Heart left ventricle (tissue), 16 donors: ENCODE results near the gene CFAP100. TPM values are rescaled to one million over a fixed set of nuclear protein-coding genes. Genes with fewer than 3 reads are reported as not detected.

Source experiments
- ATAC-seq, 4 donors: fragments of 200-7000 bp; cut with Tn5 transposase; one replicate each; pipeline ENCODE4 v1.9.1; 2020 to 2022; ENCODE audit warnings: moderate library complexity in 4 of 4, mild to moderate bottlenecking in 3 of 4, moderate number of reproducible peaks in 1 of 4
- DNase-seq, 5 donors: peaks; one replicate each; pipeline ENCODE4 v3.0.0-alpha.2; 2020
- H3K27ac ChIP-seq, 12 donors: fragments of 200-600 bp; sonication (generic) in 4 of 12; one replicate each; pipeline versions ENCODE4 v1.5.0 to v1.8.0; 2016 to 2022; ENCODE audit warnings: mild to moderate bottlenecking in 2 of 12
- H3K27me3 ChIP-seq, 9 donors: fragments of 200-600 bp; sonication (generic) in 2 of 9; one replicate each; pipeline versions ENCODE4 v1.5.1 to v1.8.0; 2016 to 2022; ENCODE audit warnings: mild to moderate bottlenecking in 3 of 9
- H3K36me3 ChIP-seq, 9 donors: fragments of 200-600 bp; sonication (generic) in 2 of 9; one replicate each; pipeline versions ENCODE4 v1.5.0 to v1.8.0; 2018 to 2022; ENCODE audit warnings: mild to moderate bottlenecking in 2 of 9
- H3K4me1 ChIP-seq, 12 donors: fragments of 200-600 bp; sonication (generic) in 4 of 12; one replicate each; pipeline versions ENCODE4 v1.5.0 to v1.8.0; 2016 to 2022; ENCODE audit warnings: mild to moderate bottlenecking in 3 of 12
- H3K4me3 ChIP-seq, 12 donors: fragments of 200-600 bp; sonication (generic) in 4 of 12; one replicate each; pipeline versions ENCODE4 v1.5.0 to v1.8.0; 2017 to 2022; ENCODE audit warnings: mild to moderate bottlenecking in 9 of 12, moderate library complexity in 4 of 12
- H3K9me3 ChIP-seq, 12 donors: fragments of 200-600 bp; sonication (generic) in 4 of 12; one replicate each; pipeline versions ENCODE4 v1.5.0 to v1.8.0; 2016 to 2022; ENCODE audit warnings: mild to moderate bottlenecking in 1 of 12
- POLR2A ChIP-seq, 2 donors: fragments of 450-650 bp; IDR thresholded peaks; one replicate each; pipeline ENCODE4 v1.6.1; 2017; ENCODE audit warnings: antibody characterized with exemption in 2 of 2, mild to moderate bottlenecking in 2 of 2, moderate library complexity in 2 of 2
- WGBS, 4 donors: extraction: QIAGEN DNeasy Blood & Tissue Kit in 2 of 4; methylation state at CpG; one replicate each; pipeline versions ENCODE4 v1.1.5 to v1.1.7; 2013 to 2018; 5-methylcytosine and 5-hydroxymethylcytosine counted together
- intact Hi-C, 10 donors: fragments of 100-400 bp; cut with DNase I; formaldehyde crosslinking; loops; one replicate each; pipeline versions ENCODE4 v1.11.1 to v1.14.2; 2022
- polyA plus RNA-seq, 2 donors: library from polyadenylated mRNA; stranded (reverse); fragments of 200-250 nt; gene quantifications; one replicate each; pipeline ENCODE4 v1.2.3, GENCODE V29; 2013
- total RNA-seq, 9 donors: library from RNA; depleted of rRNA in 2 of 9; stranded (reverse); fragments of >200 nt in 2 of 9; fragmentation: NEBNext Ultra II Directional in 3 of 9; extraction: Animal tissue kit (Norgen Biotek cat#: 25700) in 3 of 9; gene quantifications; one replicate each; pipeline versions ENCODE4 v1.1.0 to v1.2.4, GENCODE V29; 2016 to 2023
- TF ChIP-seq, protein P1 (sequence below), 12 donors: fragments of 200-600 bp; sonication (generic) in 4 of 12; IDR thresholded peaks; one replicate each; pipeline versions ENCODE4 v1.5.0 to v1.8.0; 2018 to 2022; ENCODE audit warnings: antibody characterized with exemption in 12 of 12, mild to moderate bottlenecking in 5 of 12
- donor health status: ischemic (EF 13 %, LVEDD 7.1; RV severe dilation, severe dysfunction).
- donor health status: healthy with polysubstance abuse.
- donor health status: DM: no; HTN: yes; CAD: no.
- donor health status: DM: no; HTN: no; CAD: no.
- donor health status: ischemic (EF 25% LVEDD 6.9; RV normal size, moderate dysfunction).
- donor health status: ischemic (EF 25% LVEDD 5.7; RV mildly dilated, moderate dysfunction).
- donor health status: healthy.
- donor health status: DM: yes; HTN: yes; CAD: no.
- donor health status: ischemic (EF 35%, LVEDD 5.7; RV mildly dilated, moderate dysfunction).
- donor health status: nonischemic (EF 11% LVEDD 7.7; RV severe dilation, severe dysfunction).
- donor health status: DM: yes; HTN: yes; CAD: no.
- donor health status: PGD.
- donor health status: ischemic (EF 29% LVEDD 5.4; RV normal size, mild dysfunction).
- donor health status: nonischemic (EF 23%, LVEDD 6.1; RV moderate dilation, normal function).

Gene CFAP100
- total and polyA plus RNA-seq, 11 donors, result not detected

DNA sequence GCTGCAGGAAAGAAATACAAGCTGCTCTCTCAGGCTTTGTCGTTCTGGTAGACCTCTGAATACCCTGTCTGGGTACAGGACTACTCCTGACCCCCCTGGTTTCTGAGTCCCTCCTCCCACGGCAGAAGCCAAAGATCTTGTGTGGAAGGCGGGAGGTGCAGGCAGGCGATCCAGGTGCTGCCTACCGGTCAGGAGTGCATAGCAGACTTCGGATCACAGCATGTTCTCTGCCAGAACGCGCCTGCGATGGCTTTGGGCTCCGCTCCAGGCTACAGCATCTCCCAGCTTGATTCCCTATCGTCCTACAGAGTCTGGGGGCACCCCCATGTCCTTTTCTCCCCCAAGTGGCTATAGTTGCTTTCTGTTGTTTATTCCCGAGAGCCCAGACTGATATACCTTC is 2.5 kb upstream of the CFAP100 start:
- Histone ChIP-seq H3K27ac (no peak overlapping the region), H3K36me3 (no peaks in the 10 kb centered on the region), H3K9me3 (no peaks in the 10 kb centered on the region), H3K4me3 (no peak overlapping the region), H3K4me1 (peaks cover 0 to 19% (median 7%) of the 10 kb centered on the region in 12 donors), H3K27me3 (peaks cover 0 to 26% (median 0%) of the 10 kb centered on the region in 9 donors)
- ATAC-seq (no peak), DNase-seq (peak in 1 of 5 donors; percentile 5)
- no peak for TF ChIP-seq POLR2A (IDR thresholded peaks at IDR 0.05)
- TF ChIP-seq, protein P1, sequence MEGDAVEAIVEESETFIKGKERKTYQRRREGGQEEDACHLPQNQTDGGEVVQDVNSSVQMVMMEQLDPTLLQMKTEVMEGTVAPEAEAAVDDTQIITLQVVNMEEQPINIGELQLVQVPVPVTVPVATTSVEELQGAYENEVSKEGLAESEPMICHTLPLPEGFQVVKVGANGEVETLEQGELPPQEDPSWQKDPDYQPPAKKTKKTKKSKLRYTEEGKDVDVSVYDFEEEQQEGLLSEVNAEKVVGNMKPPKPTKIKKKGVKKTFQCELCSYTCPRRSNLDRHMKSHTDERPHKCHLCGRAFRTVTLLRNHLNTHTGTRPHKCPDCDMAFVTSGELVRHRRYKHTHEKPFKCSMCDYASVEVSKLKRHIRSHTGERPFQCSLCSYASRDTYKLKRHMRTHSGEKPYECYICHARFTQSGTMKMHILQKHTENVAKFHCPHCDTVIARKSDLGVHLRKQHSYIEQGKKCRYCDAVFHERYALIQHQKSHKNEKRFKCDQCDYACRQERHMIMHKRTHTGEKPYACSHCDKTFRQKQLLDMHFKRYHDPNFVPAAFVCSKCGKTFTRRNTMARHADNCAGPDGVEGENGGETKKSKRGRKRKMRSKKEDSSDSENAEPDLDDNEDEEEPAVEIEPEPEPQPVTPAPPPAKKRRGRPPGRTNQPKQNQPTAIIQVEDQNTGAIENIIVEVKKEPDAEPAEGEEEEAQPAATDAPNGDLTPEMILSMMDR (IDR thresholded peaks at IDR 0.05), result no peak
- intact Hi-C loops, result loop anchor here in 2 of 10 donors (5.0 to 10.0 kb wide), 3 partner anchors 73 to 260 kb away; no protein-coding TSS in a partner anchor
- 75 to 84% (median 81%) methylated on average over 12 of the region's 12 CpGs for WGBS, 4 donors

DNA sequence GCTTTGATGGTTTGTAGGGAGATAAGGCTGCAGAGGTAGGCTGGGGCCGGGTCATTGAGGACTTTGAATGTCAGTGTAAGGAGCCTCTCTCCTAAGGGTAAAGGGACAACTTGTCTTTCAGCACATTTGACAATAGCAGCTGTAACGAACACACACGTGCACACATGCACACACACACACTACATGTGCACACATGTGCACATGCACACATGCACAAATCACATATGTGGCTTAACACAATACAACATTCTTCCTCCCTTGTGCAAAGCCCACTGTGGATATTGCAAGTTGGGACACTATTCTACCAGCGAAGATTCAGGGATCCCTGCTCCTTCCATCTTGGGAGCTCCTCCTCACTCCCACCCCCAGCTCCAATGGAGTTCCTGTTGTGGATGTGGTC is 1.1 kb upstream of the CFAP100 start:
- TF ChIP-seq, protein P1 (IDR thresholded peaks at IDR 0.05), result no peak
- TF ChIP-seq POLR2A (IDR thresholded peaks at IDR 0.05), result no peak
- H3K4me3 ChIP-seq, result no peak overlapping the region
- no peak for ATAC-seq
- peaks cover 0 to 18% (median 6%) of the 10 kb centered on the region in 12 donors for H3K4me1 ChIP-seq
- no peaks in the 10 kb centered on the region for H3K36me3 ChIP-seq
- peaks cover 0 to 26% (median 0%) of the 10 kb centered on the region in 9 donors for H3K27me3 ChIP-seq
- intact Hi-C loops, result loop anchor here in 2 of 10 donors (5.0 to 10.0 kb wide), 3 partner anchors 71 to 261 kb away; no protein-coding TSS in a partner anchor
- H3K27ac ChIP-seq, result no peak overlapping the region
- no peaks in the 10 kb centered on the region for H3K9me3 ChIP-seq
- no peak for DNase-seq
- WGBS, 4 donors, result 85 to 92% (median 89%) methylated on average over 4 of the region's 4 CpGs

DNA sequence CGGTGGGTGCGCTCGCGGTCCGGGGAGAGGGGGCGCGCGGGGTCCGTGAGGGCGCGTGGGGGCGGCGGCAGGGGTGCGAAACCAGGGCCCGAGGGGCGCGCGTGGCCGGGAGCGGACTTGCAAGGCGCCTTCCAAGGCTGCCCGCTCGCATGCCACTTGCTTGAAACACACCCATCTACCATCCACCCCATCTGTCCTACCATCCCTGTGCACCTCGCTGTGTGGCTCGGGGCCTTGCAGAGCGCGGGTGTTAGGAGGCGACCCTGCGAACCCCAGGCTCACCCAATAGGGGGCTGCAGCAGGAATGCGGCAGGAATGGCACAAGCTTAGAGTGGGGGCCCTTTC is 240 bp downstream of the CFAP100 start:
- intact Hi-C loops, result loop anchor here in 2 of 10 donors (5.0 to 10.0 kb wide), 3 partner anchors 70 to 263 kb away; no protein-coding TSS in a partner anchor
- Histone ChIP-seq H3K36me3 (no peaks in the 10 kb centered on the region), H3K4me1 (peaks cover 0 to 9% (median 2%) of the 10 kb centered on the region in 12 donors), H3K27ac (no peak overlapping the region), H3K4me3 (peak overlapping the region in 11 of 12 donors; percentile 13 to 50 (median 30)), H3K9me3 (no peaks in the 10 kb centered on the region), H3K27me3 (peaks cover 0 to 26% (median 0%) of the 10 kb centered on the region in 9 donors)
- TF ChIP-seq, protein P1 (IDR thresholded peaks at IDR 0.05), result no peak
- no peak for TF ChIP-seq POLR2A (IDR thresholded peaks at IDR 0.05)
- ATAC-seq (peak in 1 of 4 donors; percentile 7), DNase-seq (no peak)
- 12 to 31% (median 20%) methylated on average over 14 to 30 of the region's 30 CpGs for WGBS, 4 donors

DNA sequence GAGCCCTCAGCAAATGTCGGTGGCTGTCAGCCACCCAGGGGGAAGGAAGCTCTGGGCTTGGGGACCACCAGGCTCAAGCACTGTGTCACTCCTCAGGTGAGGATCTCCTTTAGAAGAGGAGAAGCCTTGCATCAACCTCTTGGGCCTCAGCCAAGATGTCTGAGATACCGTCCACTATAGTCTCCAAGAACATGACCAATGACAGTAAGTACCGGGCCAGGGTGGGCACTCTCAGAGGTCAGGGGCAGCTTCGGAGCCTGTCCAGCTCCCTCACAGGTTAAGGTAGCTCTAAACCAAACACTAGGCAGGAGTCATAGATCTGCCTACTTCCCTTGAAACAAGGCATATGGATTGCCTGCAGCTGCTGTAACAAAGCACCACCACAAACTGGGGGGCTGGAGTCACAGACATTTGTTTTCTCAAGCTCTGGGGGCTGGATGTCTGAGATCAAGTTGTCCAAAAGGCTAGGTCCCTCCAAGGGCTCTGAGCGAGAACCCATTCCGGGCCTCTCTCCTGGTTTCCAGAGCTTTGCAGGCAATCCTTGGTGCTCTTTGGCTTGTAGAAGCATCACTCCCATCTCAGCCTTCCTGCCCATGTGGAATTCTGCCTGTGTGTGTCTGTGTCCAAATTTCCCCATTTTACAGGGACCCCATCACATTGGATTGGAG is 1.3 kb downstream of the CFAP100 start:
- no peak for TF ChIP-seq POLR2A (IDR thresholded peaks at IDR 0.05)
- TF ChIP-seq, protein P1 (IDR thresholded peaks at IDR 0.05), result no peak
- Histone ChIP-seq H3K4me3 (no peak overlapping the region), H3K4me1 (peaks cover 0 to 9% (median 2%) of the 10 kb centered on the region in 12 donors), H3K9me3 (no peaks in the 10 kb centered on the region), H3K36me3 (no peaks in the 10 kb centered on the region), H3K27ac (no peak overlapping the region), H3K27me3 (peaks cover 0 to 26% (median 0%) of the 10 kb centered on the region in 9 donors)
- intact Hi-C loops, result loop anchor here in 1 of 10 donors (10.0 kb wide), 1 partner anchor 69 kb away; no protein-coding TSS in a partner anchor
- DNase-seq (no peak), ATAC-seq (no peak)
- 86 to 95% (median 95%) methylated on average over 6 of the region's 6 CpGs for WGBS, 4 donors
